ENCODE data around the gene CERS6.

DNA sequence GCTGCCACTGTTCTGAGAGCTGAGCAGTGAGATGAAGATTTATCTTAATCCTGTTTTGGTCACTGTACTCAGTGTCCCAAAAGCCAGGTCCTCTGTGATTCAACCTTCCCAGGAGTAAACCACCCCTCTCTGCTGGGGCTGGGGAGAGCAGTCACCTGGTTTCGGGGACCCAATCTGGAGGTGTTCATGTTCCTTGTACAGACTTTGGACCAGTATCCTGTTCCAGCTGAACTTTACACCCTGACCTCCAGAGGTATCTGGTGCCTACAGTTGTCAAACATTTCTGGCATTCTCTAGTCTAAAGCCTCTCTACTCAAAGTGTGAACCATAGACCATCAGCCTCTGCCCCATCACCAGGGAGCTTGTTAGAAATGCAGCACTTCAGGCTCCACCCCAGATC, 22.1 kb downstream of the CERS6 start:
- no peak for TF ChIP-seq CTCF (IDR thresholded peaks at IDR 0.05 in 8 of 11, conservative IDR thresholded peaks at IDR 0.05 in 3 of 11)
- TF ChIP-seq POLR2AphosphoS5 (IDR thresholded peaks at IDR 0.05) = no peak
- TF ChIP-seq POLR2A (IDR thresholded peaks at IDR 0.05) = no peak

Measured in spleen (tissue), 7 donors.